Measurements from ENCODE around the gene LDLRAP1.
A peak's percentile ranks its signal among the peaks of the same experiment; 100 is the strongest.

The LDLRAP1 gene

GRCh38 chr1:25573961-25574360, 30.6 kb downstream of the LDLRAP1 start:
- Histone ChIP-seq H3K18ac (ENCODE audit: low read length) (no peak overlapping the region), H3K56ac (ENCODE audit: low read length) (no peak overlapping the region), H3K79me1 (ENCODE audit: low read length) (no peaks in the 10 kb centered on the region), H4K8ac (ENCODE audit: low read depth, low read length) (no peak overlapping the region), H4K5ac (ENCODE audit: low read length) (no peak overlapping the region), H3K4ac (ENCODE audit: low read depth, low read length) (no peak overlapping the region), H3K4me2 (ENCODE audit: low read length) (no peak overlapping the region), H3K4me1 (ENCODE audit: control insufficient read depth, low read depth, low read length) (no peaks in the 10 kb centered on the region), H3K9ac (ENCODE audit: low read length) (no peak overlapping the region), H2BK120ac (ENCODE audit: low read depth, low read length) (no peak overlapping the region), H3K27ac (ENCODE audit: low read depth, low read length) (no peak overlapping the region), H2AK5ac (ENCODE audit: low read length) (no peak overlapping the region), H3K27me3 (ENCODE audit: insufficient read depth, low read length, poor library complexity) (no peaks in the 10 kb centered on the region), H3K79me2 (ENCODE audit: control insufficient read depth, insufficient read depth, low read length) (no peaks in the 10 kb centered on the region), H2BK15ac (replicated peaks; ENCODE audit: low read depth) (no peak overlapping the region), H3K4me3 (ENCODE audit: low read length) (no peak overlapping the region), H3K23ac (ENCODE audit: low read length) (no peak overlapping the region), H3K36me3 (ENCODE audit: control insufficient read depth, insufficient read depth, low read length) (no peaks in the 10 kb centered on the region), H2BK5ac (ENCODE audit: low read length) (no peak overlapping the region)
- no CpG with 5 or more reads among the region's 8 CpGs for WGBS (ENCODE audit: extremely low coverage, insufficient coverage, low lambda C conversion rate)
- no peak for DNase-seq

GRCh38 chr1:25575191-25575590, 31.8 kb downstream of the LDLRAP1 start:
- Histone ChIP-seq H2AK5ac (ENCODE audit: low read length) (no peak overlapping the region), H3K4ac (ENCODE audit: low read depth, low read length) (no peak overlapping the region), H3K56ac (ENCODE audit: low read length) (no peak overlapping the region), H2BK15ac (replicated peaks; ENCODE audit: low read depth) (no peak overlapping the region), H2BK120ac (ENCODE audit: low read depth, low read length) (no peak overlapping the region), H3K79me2 (ENCODE audit: control insufficient read depth, insufficient read depth, low read length) (no peaks in the 10 kb centered on the region), H3K4me1 (ENCODE audit: control insufficient read depth, low read depth, low read length) (no peaks in the 10 kb centered on the region), H3K79me1 (ENCODE audit: low read length) (no peaks in the 10 kb centered on the region), H4K8ac (ENCODE audit: low read depth, low read length) (no peak overlapping the region), H2BK5ac (ENCODE audit: low read length) (no peak overlapping the region), H3K4me2 (ENCODE audit: low read length) (no peak overlapping the region), H3K18ac (ENCODE audit: low read length) (no peak overlapping the region), H3K36me3 (ENCODE audit: control insufficient read depth, insufficient read depth, low read length) (no peaks in the 10 kb centered on the region), H3K23ac (ENCODE audit: low read length) (no peak overlapping the region), H3K27me3 (ENCODE audit: insufficient read depth, low read length, poor library complexity) (no peaks in the 10 kb centered on the region), H3K4me3 (ENCODE audit: low read length) (no peak overlapping the region), H3K27ac (ENCODE audit: low read depth, low read length) (no peak overlapping the region), H4K5ac (ENCODE audit: low read length) (no peak overlapping the region), H3K9ac (ENCODE audit: low read length) (no peak overlapping the region)
- no CpG with 5 or more reads among the region's 2 CpGs for WGBS (ENCODE audit: extremely low coverage, insufficient coverage, low lambda C conversion rate)
- no peak for DNase-seq

GRCh38 chr1:25576459-25577133, 33.2 kb downstream of the LDLRAP1 start:
- H3K4ac ChIP-seq (ENCODE audit: low read depth, low read length) = no peak overlapping the region
- H3K79me1 ChIP-seq (ENCODE audit: low read length) = no peaks in the 10 kb centered on the region
- H3K4me1 ChIP-seq (ENCODE audit: control insufficient read depth, low read depth, low read length) = no peaks in the 10 kb centered on the region
- H4K8ac ChIP-seq (ENCODE audit: low read depth, low read length) = no peak overlapping the region
- H2BK5ac ChIP-seq (ENCODE audit: low read length) = no peak overlapping the region
- no peaks in the 10 kb centered on the region for H3K79me2 ChIP-seq (ENCODE audit: control insufficient read depth, insufficient read depth, low read length)
- H3K4me2 ChIP-seq (ENCODE audit: low read length) = no peak overlapping the region
- H3K9ac ChIP-seq (ENCODE audit: low read length) = no peak overlapping the region
- no peak overlapping the region for H3K4me3 ChIP-seq (ENCODE audit: low read length)
- H3K27me3 ChIP-seq (ENCODE audit: insufficient read depth, low read length, poor library complexity) = no peaks in the 10 kb centered on the region
- no peak overlapping the region for H2BK120ac ChIP-seq (ENCODE audit: low read depth, low read length)
- H3K23ac ChIP-seq (ENCODE audit: low read length) = no peak overlapping the region
- H3K36me3 ChIP-seq (ENCODE audit: control insufficient read depth, insufficient read depth, low read length) = no peaks in the 10 kb centered on the region
- no CpG with 5 or more reads among the region's 18 CpGs for WGBS (ENCODE audit: extremely low coverage, insufficient coverage, low lambda C conversion rate)
- no peak overlapping the region for H2BK15ac ChIP-seq (replicated peaks; ENCODE audit: low read depth)
- H4K5ac ChIP-seq (ENCODE audit: low read length) = no peak overlapping the region
- DNase-seq = no peak
- H3K27ac ChIP-seq (ENCODE audit: low read depth, low read length) = no peak overlapping the region
- no peak overlapping the region for H3K56ac ChIP-seq (ENCODE audit: low read length)
- H3K18ac ChIP-seq (ENCODE audit: low read length) = no peak overlapping the region
- no peak overlapping the region for H2AK5ac ChIP-seq (ENCODE audit: low read length)

GRCh38 chr1:25577134-25577920, 33.9 kb downstream of the LDLRAP1 start:
- Histone ChIP-seq H3K4me1 (ENCODE audit: control insufficient read depth, low read depth, low read length) (no peaks in the 10 kb centered on the region), H3K4me2 (ENCODE audit: low read length) (no peak overlapping the region), H2BK120ac (ENCODE audit: low read depth, low read length) (no peak overlapping the region), H3K27ac (ENCODE audit: low read depth, low read length) (no peak overlapping the region), H3K4me3 (ENCODE audit: low read length) (no peak overlapping the region), H3K79me1 (ENCODE audit: low read length) (no peaks in the 10 kb centered on the region), H3K23ac (ENCODE audit: low read length) (no peak overlapping the region), H3K79me2 (ENCODE audit: control insufficient read depth, insufficient read depth, low read length) (no peaks in the 10 kb centered on the region), H2BK15ac (replicated peaks; ENCODE audit: low read depth) (no peak overlapping the region), H3K56ac (ENCODE audit: low read length) (no peak overlapping the region), H3K36me3 (ENCODE audit: control insufficient read depth, insufficient read depth, low read length) (no peaks in the 10 kb centered on the region), H3K27me3 (ENCODE audit: insufficient read depth, low read length, poor library complexity) (no peaks in the 10 kb centered on the region), H3K9ac (ENCODE audit: low read length) (no peak overlapping the region), H4K5ac (ENCODE audit: low read length) (no peak overlapping the region), H4K8ac (ENCODE audit: low read depth, low read length) (no peak overlapping the region), H2BK5ac (ENCODE audit: low read length) (no peak overlapping the region), H3K4ac (ENCODE audit: low read depth, low read length) (no peak overlapping the region), H2AK5ac (ENCODE audit: low read length) (no peak overlapping the region), H3K18ac (ENCODE audit: low read length) (no peak overlapping the region)
- no CpG with 5 or more reads among the region's 21 CpGs for WGBS (ENCODE audit: extremely low coverage, insufficient coverage, low lambda C conversion rate)
- no peak for DNase-seq

GRCh38 chr1:25579292-25580252, 36.2 kb downstream of the LDLRAP1 start:
- Histone ChIP-seq H3K79me2 (ENCODE audit: control insufficient read depth, insufficient read depth, low read length) (no peaks in the 10 kb centered on the region), H3K4me1 (ENCODE audit: control insufficient read depth, low read depth, low read length) (no peaks in the 10 kb centered on the region), H3K9ac (ENCODE audit: low read length) (no peak overlapping the region), H3K18ac (ENCODE audit: low read length) (no peak overlapping the region), H2BK15ac (replicated peaks; ENCODE audit: low read depth) (no peak overlapping the region), H3K4ac (ENCODE audit: low read depth, low read length) (no peak overlapping the region), H2BK5ac (ENCODE audit: low read length) (no peak overlapping the region), H3K56ac (ENCODE audit: low read length) (no peak overlapping the region), H3K36me3 (ENCODE audit: control insufficient read depth, insufficient read depth, low read length) (no peaks in the 10 kb centered on the region), H4K8ac (ENCODE audit: low read depth, low read length) (no peak overlapping the region), H3K4me3 (ENCODE audit: low read length) (no peak overlapping the region), H4K5ac (ENCODE audit: low read length) (no peak overlapping the region), H3K27me3 (ENCODE audit: insufficient read depth, low read length, poor library complexity) (no peaks in the 10 kb centered on the region), H3K27ac (ENCODE audit: low read depth, low read length) (no peak overlapping the region), H2BK120ac (ENCODE audit: low read depth, low read length) (no peak overlapping the region), H3K23ac (ENCODE audit: low read length) (peak overlapping the region; percentile 11), H3K79me1 (ENCODE audit: low read length) (no peaks in the 10 kb centered on the region), H2AK5ac (ENCODE audit: low read length) (no peak overlapping the region), H3K4me2 (ENCODE audit: low read length) (no peak overlapping the region)
- DNase-seq = no peak
- WGBS (ENCODE audit: extremely low coverage, insufficient coverage, low lambda C conversion rate) = no CpG with 5 or more reads among the region's 19 CpGs

Measured in mesendoderm (in vitro differentiated cells).